ENCODE data around the gene KAZALD1. TPM values are rescaled to one million over a fixed set of nuclear protein-coding genes. Genes with fewer than 3 reads are reported as not detected.
A peak's percentile ranks its signal among the peaks of the same experiment; 100 is the strongest.

KAZALD1 gene
- total RNA-seq, 2 donors from 2014 or later, result 0.45 to 0.71 TPM

DNA sequence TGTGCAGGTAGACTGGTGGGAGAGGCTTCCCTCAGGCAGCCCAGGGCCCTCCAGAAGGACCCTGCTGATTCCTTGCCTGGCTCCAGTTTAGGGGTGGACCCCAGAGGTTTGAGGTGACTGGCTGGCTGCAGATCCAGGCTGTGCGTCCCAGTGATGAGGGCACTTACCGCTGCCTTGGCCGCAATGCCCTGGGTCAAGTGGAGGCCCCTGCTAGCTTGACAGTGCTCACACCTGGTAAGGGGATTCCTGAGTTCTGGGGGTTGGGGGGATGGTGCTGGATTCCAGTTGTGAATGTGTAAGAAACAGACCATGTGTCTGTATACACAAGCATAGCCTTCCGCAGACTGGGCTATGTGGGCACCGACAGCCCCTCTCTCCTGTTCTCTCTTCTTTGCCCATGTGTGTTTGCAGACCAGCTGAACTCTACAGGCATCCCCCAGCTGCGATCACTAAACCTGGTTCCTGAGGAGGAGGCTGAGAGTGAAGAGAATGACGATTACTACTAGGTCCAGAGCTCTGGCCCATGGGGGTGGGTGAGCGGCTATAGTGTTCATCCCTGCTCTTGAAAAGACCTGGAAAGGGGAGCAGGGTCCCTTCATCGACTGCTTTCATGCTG, 2.7 kb downstream of the KAZALD1 start:
- Mint-ChIP-seq H3K9me3 (no peaks in the 10 kb centered on the region), H3K27ac (no peak overlapping the region), H3K4me1 (peaks cover 5% of the 10 kb centered on the region), H3K36me3 (ENCODE audit: low read depth) (no peaks in the 10 kb centered on the region), H3K27me3 (peaks cover 22% of the 10 kb centered on the region), H3K4me3 (no peak overlapping the region)
- no peak for ATAC-seq (replicated peaks)

DNA sequence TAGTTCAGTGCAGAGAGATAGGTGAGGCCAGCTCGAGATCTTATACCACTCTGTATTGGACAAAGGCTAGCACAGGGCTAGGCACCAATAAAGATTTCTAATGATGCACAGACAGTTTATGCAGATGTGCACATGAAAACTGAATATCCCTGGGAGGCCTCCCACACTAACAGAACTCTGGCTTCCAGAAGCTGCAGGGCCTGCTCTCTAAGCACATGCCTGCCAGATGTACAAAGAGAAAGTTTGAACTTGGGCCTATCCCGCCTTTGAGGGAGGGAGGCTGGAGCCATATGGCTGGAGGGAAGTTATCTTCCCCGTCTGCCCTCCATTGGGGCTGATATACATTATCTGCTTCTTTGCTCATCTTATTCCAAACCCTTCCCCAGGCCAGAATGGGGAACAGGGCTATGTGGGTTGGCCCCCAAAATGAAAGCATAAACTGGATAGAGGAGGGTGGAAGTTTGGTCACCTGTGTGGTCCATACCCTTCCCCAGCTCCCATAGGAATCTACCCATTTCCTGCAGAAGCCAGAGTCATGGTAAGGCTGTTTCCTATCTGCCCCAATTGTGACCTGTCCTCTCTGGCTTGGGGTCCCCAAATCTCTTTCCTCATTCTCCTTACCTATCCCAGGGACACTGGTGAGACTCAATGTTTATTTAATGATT, 3.8 kb downstream of the KAZALD1 start:
- H3K27me3 Mint-ChIP-seq, result peaks cover 22% of the 10 kb centered on the region
- no peaks in the 10 kb centered on the region for H3K36me3 Mint-ChIP-seq (ENCODE audit: low read depth)
- no peak for ATAC-seq (replicated peaks)
- no peaks in the 10 kb centered on the region for H3K4me1 Mint-ChIP-seq
- no peaks in the 10 kb centered on the region for H3K9me3 Mint-ChIP-seq
- H3K4me3 Mint-ChIP-seq, result peak overlapping the region; percentile 80
- no peak overlapping the region for H3K27ac Mint-ChIP-seq

DNA sequence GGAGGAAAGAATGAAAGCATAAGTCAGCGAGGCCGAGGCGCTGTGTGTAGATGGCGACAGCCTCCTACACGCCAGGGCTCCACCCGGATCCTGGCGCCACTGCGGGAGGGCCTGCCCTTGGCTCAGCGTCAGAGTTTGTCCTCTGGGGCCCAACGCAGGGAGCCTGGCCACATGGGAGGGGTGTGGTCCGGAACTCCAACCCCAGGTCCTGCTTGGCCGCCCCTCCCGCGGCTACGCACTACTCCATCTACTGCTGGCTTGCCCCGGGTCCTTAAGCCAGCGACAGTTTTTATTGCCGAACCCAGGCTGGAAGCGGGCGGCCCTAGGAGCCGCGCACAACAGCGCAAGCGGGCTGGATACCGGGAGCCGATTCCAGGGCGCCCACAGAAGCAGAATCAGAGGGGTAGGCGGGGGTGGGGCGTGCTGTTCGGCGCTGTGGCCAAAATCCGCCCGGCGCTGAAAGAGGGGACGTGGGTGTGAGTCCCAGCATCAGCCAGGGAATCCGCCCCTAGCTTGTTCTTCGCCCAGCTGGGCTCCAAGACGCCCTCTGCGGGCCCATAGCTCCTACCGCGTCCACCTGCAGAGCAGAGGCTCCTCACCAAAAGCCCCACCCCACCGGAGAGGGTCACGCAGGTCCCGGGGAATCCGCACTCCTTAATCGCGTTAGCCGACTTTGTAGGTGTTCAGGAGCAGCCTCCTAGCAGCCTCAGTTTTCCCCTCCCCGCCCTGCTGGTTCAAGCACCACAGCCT, 4.5 kb downstream of the KAZALD1 start:
- Mint-ChIP-seq H3K4me3 (peak overlapping the region; percentile 80), H3K4me1 (no peaks in the 10 kb centered on the region), H3K27me3 (peaks cover 22% of the 10 kb centered on the region), H3K36me3 (ENCODE audit: low read depth) (no peaks in the 10 kb centered on the region), H3K27ac (no peak overlapping the region), H3K9me3 (no peaks in the 10 kb centered on the region)
- ATAC-seq (replicated peaks), result peak; percentile 43

DNA sequence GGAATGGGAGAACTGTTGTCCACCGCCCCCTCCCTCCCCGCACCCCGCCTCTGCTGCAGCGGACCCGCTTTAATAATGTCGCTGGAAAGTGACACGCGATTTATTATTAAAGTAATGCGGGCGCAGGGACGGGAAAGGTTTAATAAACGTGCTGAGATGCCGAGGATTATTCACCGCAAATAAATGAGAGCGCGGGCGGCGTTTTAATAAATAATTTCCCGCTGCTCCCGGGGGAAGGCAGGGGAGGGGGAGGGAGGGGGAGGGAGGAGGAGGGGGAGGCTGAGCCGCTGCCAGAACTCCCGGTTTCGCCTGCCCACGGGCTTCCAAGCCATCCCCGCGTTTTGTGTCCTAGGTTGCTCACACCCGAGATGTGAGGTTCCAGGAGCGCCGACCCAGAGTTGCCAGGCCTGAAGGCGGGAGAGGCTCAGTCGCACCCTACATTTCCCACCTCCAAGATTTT, 5.1 kb downstream of the KAZALD1 start:
- no peak for ATAC-seq (replicated peaks)
- Mint-ChIP-seq H3K36me3 (ENCODE audit: low read depth) (no peaks in the 10 kb centered on the region), H3K27me3 (peaks cover 24% of the 10 kb centered on the region), H3K4me3 (peak overlapping the region; percentile 80), H3K9me3 (no peaks in the 10 kb centered on the region), H3K27ac (no peak overlapping the region), H3K4me1 (no peaks in the 10 kb centered on the region)

DNA sequence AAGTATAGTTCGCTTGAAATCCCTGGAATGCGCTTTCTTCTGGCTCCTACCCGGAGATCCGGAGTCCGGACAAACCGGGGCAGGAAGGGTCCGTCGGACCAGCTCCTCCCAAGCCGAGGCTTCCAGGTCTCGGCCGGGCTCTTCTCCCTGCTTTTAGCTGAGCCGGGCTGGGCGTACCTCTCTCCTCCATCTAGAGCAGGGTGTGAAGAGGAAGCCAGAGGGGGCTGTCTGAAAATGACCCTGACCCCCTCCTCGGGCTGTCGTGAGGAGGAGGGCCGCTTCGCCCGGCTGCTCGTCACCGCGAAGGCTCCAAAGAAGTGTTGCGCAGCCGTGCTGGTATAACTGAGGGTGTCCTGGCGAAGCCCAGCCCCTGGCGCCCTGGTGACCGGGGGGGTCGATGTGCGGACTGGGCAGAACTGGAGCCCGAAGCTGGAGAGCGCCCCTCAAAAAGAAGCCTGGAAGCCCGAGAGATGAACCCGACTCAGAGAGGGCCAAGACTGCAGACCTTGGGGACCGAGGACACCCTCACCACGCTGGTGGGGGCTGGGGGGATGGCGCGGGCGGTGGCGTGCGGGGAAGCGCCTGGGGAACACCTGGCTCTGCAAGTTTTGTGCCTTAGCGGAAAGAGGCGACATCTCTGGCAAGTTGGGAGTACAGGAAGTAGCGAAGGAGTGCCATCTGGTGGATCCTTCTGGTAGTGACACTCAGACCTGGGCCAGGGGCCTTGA, 5.7 kb downstream of the KAZALD1 start:
- H3K4me3 Mint-ChIP-seq, result peak overlapping the region; percentile 80
- H3K36me3 Mint-ChIP-seq (ENCODE audit: low read depth), result no peaks in the 10 kb centered on the region
- H3K9me3 Mint-ChIP-seq, result no peaks in the 10 kb centered on the region

DNA sequence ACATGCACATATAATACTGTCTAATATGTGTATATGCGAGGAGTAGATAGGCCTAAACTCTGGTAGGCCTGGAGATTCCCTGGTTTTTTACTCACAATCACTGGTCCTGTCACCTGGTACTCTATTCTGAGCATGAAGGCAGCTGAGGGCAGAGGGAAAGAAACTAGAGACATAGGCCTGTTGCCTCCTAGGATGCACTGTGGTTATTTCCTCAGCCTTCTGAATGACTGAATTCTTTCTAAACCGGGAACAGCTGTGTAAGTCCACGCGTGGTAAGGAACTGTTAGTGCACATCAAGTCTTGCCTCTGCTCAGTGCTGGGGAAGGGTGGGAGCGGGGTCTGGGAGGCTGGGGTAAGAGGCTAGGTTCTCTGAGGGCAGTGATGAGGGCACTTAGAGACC, 7.7 kb downstream of the KAZALD1 start:
- no peak for ATAC-seq (replicated peaks)
- no peaks in the 10 kb centered on the region for H3K4me1 Mint-ChIP-seq
- peaks cover 39% of the 10 kb centered on the region for H3K27me3 Mint-ChIP-seq
- no peak overlapping the region for H3K4me3 Mint-ChIP-seq
- H3K27ac Mint-ChIP-seq, result no peak overlapping the region
- H3K36me3 Mint-ChIP-seq (ENCODE audit: low read depth), result no peaks in the 10 kb centered on the region
- H3K9me3 Mint-ChIP-seq, result no peaks in the 10 kb centered on the region

More for the DNA sequence above, 5.7 kb downstream of the KAZALD1 start:
- Mint-ChIP-seq H3K27ac (no peak overlapping the region), H3K4me1 (no peaks in the 10 kb centered on the region), H3K27me3 (peaks cover 29% of the 10 kb centered on the region)
- peak; percentile 84 for ATAC-seq (replicated peaks)

DNA sequence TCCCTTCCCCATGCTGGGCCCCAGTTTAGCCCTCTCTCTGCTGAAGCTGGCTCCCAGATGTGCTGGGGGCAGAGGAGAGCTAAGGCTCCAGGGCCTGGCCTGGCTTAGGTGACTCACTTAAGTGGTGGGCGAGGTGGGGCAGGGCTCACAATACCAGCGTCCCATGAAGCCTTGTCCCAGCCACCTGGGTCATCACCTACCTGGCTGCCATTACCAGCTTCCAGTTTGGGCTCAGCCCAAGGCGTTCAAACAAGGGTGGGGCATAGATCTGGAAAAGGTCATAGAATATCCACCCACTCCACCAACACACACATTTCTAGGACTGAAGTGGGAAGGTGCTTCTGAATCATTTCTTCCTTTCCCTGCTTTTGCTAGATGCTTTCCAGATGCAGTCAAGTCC, 8.3 kb downstream of the KAZALD1 start:
- Mint-ChIP-seq H3K27me3 (peaks cover 34% of the 10 kb centered on the region), H3K9me3 (no peaks in the 10 kb centered on the region), H3K27ac (no peak overlapping the region)

DNA sequence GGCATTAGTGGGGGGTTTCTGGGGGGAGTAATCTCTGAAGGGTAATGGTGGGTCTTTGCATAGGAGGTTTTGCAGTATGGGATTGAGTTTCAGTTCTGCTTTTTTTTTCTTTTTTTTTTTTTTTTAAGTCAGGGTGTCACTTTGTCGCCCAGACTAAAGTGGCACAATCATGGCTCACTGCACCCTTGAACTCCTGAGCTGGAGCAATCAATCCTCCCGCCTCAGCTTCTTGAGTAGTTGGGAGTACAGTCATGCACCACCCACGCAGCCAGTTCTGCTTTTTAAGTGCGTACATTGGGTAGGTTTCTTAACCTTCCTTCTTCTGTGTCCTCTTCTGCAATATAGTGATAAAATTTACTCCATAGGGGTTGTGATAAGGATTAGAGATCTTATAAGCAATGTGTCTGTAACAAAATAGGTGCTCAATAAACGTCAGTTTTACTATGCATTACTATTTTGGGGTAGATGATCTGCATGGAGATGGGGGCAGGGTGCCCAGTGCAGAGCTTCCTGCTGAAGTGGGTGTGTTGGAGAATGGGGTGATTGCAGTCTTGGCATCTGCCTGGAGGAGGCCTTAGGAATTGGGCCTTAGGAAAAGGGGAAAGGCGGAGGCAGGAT, 9.6 kb downstream of the KAZALD1 start:
- Mint-ChIP-seq H3K9me3 (no peaks in the 10 kb centered on the region), H3K36me3 (ENCODE audit: low read depth) (no peaks in the 10 kb centered on the region), H3K27me3 (peaks cover 38% of the 10 kb centered on the region), H3K4me3 (no peak overlapping the region), H3K4me1 (peaks cover 4% of the 10 kb centered on the region), H3K27ac (no peak overlapping the region)
- no peak for ATAC-seq (replicated peaks)

More for the DNA sequence above, 8.3 kb downstream of the KAZALD1 start:
- ATAC-seq (replicated peaks), result no peak
- Mint-ChIP-seq H3K36me3 (ENCODE audit: low read depth) (no peaks in the 10 kb centered on the region), H3K4me3 (no peak overlapping the region), H3K4me1 (no peaks in the 10 kb centered on the region)

DNA sequence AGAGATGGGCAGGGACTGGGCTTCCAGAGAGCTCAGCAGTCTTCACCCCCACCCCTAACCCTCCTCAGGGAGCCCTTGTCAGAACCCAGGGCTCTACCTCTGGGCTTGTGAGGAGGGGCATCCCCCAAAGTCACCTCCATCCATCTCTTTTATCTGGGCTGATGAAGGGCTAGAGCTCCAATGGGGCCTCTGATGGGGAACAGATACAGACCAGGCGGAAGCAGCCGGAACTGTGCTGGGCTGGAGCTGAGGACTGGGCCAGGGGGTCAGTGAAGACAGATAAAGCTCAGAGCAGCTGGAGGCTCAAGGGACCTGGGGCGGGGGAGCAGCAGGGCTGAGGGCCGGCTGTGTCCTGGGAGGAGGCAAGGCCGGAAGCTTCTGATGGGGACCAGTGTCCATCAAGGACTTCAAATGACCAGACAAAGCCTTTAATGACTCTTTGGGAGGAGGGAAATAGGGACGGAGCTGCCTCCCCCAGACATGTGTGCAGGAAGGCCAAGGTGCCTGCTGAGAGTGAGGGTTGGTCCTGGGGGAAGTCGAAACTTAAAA, 10.2 kb downstream of the KAZALD1 start:
- no peak for ATAC-seq (replicated peaks)
- no peak overlapping the region for H3K27ac Mint-ChIP-seq
- peaks cover 42% of the 10 kb centered on the region for H3K27me3 Mint-ChIP-seq
- H3K4me1 Mint-ChIP-seq, result peaks cover 4% of the 10 kb centered on the region
- H3K9me3 Mint-ChIP-seq, result no peaks in the 10 kb centered on the region
- H3K36me3 Mint-ChIP-seq (ENCODE audit: low read depth), result no peaks in the 10 kb centered on the region
- H3K4me3 Mint-ChIP-seq, result no peak overlapping the region

DNA sequence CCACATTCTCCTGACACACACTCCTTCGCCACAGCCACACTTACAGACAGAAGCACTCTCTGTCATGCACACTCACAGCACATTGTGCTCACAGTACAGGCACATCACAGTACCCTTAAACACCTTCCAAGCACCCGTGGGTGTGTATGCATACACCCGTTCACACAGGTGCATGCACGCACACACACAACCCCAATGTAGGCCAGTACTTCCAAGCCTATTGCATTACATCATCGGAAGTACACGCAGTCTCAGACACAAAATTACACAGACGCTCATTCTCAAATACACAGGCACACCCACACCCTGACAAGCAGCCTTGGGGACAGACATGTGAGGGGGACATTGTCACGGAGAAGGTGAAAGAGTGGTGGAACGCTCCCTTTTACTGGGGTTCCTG, 11.1 kb downstream of the KAZALD1 start:
- peaks cover 44% of the 10 kb centered on the region for H3K27me3 Mint-ChIP-seq

DNA sequence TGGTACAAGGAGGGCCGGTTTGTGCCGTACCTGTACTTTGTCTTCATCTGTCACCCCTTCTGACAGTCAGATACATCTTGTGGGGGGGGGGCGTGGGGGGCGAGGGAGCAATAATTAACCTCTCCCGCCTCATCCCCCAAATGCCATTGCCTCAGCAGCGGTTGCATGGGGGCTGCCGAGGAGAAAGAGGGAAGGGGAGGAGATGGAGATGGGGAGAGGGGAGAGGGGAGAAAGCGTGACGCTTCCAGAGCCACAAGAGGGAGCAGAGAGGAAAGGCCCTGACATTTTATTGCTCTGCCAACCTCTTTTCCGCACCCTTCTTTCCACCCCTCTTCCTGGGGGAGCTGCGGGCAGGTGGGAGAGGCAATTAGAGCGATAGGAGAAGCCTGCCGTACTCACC, 11.8 kb downstream of the KAZALD1 start:
- Mint-ChIP-seq H3K27me3 (peaks cover 50% of the 10 kb centered on the region), H3K4me3 (no peak overlapping the region), H3K9me3 (no peaks in the 10 kb centered on the region), H3K36me3 (ENCODE audit: low read depth) (no peaks in the 10 kb centered on the region), H3K27ac (no peak overlapping the region), H3K4me1 (peaks cover 4% of the 10 kb centered on the region)
- no peak for ATAC-seq (replicated peaks)

More for the DNA sequence above, 11.1 kb downstream of the KAZALD1 start:
- Mint-ChIP-seq H3K9me3 (no peaks in the 10 kb centered on the region), H3K27ac (no peak overlapping the region), H3K36me3 (ENCODE audit: low read depth) (no peaks in the 10 kb centered on the region), H3K4me1 (peaks cover 4% of the 10 kb centered on the region), H3K4me3 (no peak overlapping the region)
- ATAC-seq (replicated peaks), result no peak

DNA sequence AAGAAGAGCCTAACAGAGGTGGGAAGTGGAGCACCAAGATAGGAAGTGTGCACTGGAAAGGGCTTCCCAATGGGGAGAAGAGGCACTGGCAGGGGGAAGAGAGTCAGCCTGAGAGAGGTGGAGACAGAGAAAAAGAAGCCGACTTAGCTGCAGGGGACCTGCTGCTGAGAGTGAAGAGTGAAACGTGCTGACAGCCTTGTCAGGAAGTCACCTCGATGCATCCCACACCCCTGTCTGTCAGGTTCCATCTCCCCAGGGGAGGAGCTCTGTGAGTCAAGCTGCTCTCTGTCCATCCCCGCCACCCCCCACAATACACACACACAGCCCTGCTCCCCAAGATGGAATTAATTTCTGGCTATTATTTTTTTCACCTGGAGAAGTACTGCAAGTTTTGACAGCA, 14.0 kb downstream of the KAZALD1 start:
- H3K4me3 Mint-ChIP-seq, result no peak overlapping the region
- no peak overlapping the region for H3K27ac Mint-ChIP-seq
- H3K9me3 Mint-ChIP-seq, result no peaks in the 10 kb centered on the region
- ATAC-seq (replicated peaks), result peak; percentile 34
- H3K36me3 Mint-ChIP-seq (ENCODE audit: low read depth), result no peaks in the 10 kb centered on the region
- H3K27me3 Mint-ChIP-seq, result peaks cover 61% of the 10 kb centered on the region
- peaks cover 4% of the 10 kb centered on the region for H3K4me1 Mint-ChIP-seq

DNA sequence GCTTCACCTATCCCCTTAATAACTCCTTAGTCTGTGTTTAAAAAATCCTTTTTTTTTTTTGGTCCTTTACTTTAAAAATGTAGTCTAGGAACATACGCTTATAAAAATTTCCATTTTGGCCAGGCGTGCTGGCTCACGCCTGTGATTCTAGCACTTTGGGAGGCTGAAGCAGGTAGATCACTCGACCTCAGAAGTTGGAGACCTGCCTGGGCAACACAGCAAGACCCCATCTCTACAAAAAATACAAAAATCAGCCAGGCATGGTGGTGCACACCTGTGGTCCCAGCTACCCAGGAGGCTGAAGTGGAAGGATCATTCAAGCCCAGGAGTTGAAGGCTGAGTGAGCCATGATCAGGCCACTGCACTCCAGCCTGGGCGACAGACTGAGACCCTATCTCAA, 14.8 kb downstream of the KAZALD1 start:
- Mint-ChIP-seq H3K27ac (no peak overlapping the region), H3K4me1 (peaks cover 4% of the 10 kb centered on the region), H3K27me3 (peaks cover 66% of the 10 kb centered on the region), H3K9me3 (no peaks in the 10 kb centered on the region), H3K4me3 (no peak overlapping the region), H3K36me3 (ENCODE audit: low read depth) (no peaks in the 10 kb centered on the region)
- no peak for ATAC-seq (replicated peaks)

DNA sequence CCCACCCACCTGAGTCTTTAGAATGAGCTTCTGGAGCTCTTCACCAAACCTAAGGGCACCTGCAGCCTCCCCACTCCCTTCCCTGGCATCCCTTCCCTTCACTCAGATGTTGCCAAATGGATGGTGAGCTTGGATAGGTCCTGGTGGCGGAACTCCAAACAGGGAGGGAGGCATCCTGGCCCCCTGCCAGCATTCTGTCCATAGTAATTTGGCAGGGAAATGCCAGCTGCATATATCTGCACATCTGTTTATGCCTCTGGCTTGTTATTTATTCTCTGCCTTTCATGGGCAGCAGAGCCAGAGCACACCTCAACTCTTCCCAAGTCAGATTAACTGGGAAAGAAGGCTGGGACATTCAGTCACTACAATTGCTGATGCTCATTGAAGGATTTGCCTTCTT, 18.1 kb downstream of the KAZALD1 start:
- H3K4me1 Mint-ChIP-seq, result peaks cover 4% of the 10 kb centered on the region

More for the DNA sequence above, 18.1 kb downstream of the KAZALD1 start:
- H3K9me3 Mint-ChIP-seq, result no peaks in the 10 kb centered on the region
- ATAC-seq (replicated peaks), result no peak
- H3K36me3 Mint-ChIP-seq (ENCODE audit: low read depth), result no peaks in the 10 kb centered on the region
- no peak overlapping the region for H3K27ac Mint-ChIP-seq
- H3K4me3 Mint-ChIP-seq, result no peak overlapping the region
- peaks cover 53% of the 10 kb centered on the region for H3K27me3 Mint-ChIP-seq

Measured in activated T-helper 17 cell treated with anti-CD3 and anti-CD28 coated beads, Interleukin-2, amount 50 U/mL, for 72 hours (primary cell).